GM18909 (cell line): ENCODE data around the gene ATF7IP2.
A peak's percentile ranks its signal among the peaks of the same experiment; 100 is the strongest.
"Not testable (repeated sequence)": the region's sequence is repeated elsewhere in the genome, so short reads cannot be mapped to it uniquely, and the experiment has no call there.

Experiments
- ATAC-seq: cut with Tn5 transposase; IDR thresholded peaks from one replicate; pipeline ENCODE4 v1.9.1; 2021; ENCODE audit warnings: mild to moderate bottlenecking; ENCODE audit not compliant: unreplicated experiment, poor library complexity

ATF7IP2 gene

GRCh38 chr16:10385725-10386516, at the start of gene ATF7IP2:
Gene ATF7IP2, plus strand, starts transcription at chr16:10386061. Its CDS starts 44,560 bp downstream, at chr16:10430621.
- ATAC-seq: peak; percentile 93

GRCh38 chr16:10338426-10338825, 47.4 kb upstream of the ATF7IP2 start:
- ATAC-seq: no peak

- no peak for ATAC-seq
Observed at GRCh38 chr16:10339777-10340732, 45.8 kb upstream of the ATF7IP2 start.

- no peak for ATAC-seq
Observed at GRCh38 chr16:10343124-10343760, 42.6 kb upstream of the ATF7IP2 start.

- ATAC-seq: not testable (repeated sequence)
Observed at GRCh38 chr16:10344699-10345098, 41.2 kb upstream of the ATF7IP2 start.

- no peak for ATAC-seq
Observed at GRCh38 chr16:10345629-10346028, 40.2 kb upstream of the ATF7IP2 start.

GRCh38 chr16:10349851-10350250, 36.0 kb upstream of the ATF7IP2 start:
- ATAC-seq: no peak

- ATAC-seq: no peak
Observed at GRCh38 chr16:10352262-10352661, 33.6 kb upstream of the ATF7IP2 start.

- ATAC-seq: no peak
Observed at GRCh38 chr16:10355589-10355988, 30.3 kb upstream of the ATF7IP2 start.

GRCh38 chr16:10356870-10357842, 28.7 kb upstream of the ATF7IP2 start:
- no peak for ATAC-seq

- ATAC-seq: not testable (repeated sequence)
Observed at GRCh38 chr16:10361747-10362076, 24.1 kb upstream of the ATF7IP2 start.

- ATAC-seq: no peak
Observed at GRCh38 chr16:10362077-10362863, 23.6 kb upstream of the ATF7IP2 start.

GRCh38 chr16:10362864-10363197, 23.0 kb upstream of the ATF7IP2 start:
- ATAC-seq: not testable (repeated sequence)

GRCh38 chr16:10366619-10367018, 19.2 kb upstream of the ATF7IP2 start:
- not testable (repeated sequence) for ATAC-seq

GRCh38 chr16:10367616-10368188, 18.2 kb upstream of the ATF7IP2 start:
- ATAC-seq: no peak

- no peak for ATAC-seq
Observed at GRCh38 chr16:10368969-10369551, 16.8 kb upstream of the ATF7IP2 start.

- peak; percentile 71 for ATAC-seq
Observed at GRCh38 chr16:10370096-10370726, 15.7 kb upstream of the ATF7IP2 start.

GRCh38 chr16:10371592-10371991, 14.3 kb upstream of the ATF7IP2 start:
- ATAC-seq: no peak
